A549 (cell line): ENCODE results near the gene SH3RF2. TPM values are rescaled to one million over a fixed set of nuclear protein-coding genes. Genes with fewer than 3 reads are reported as not detected.

Experiments
- ATAC-seq, 2 experiments: fragments of 200-7000 bp in 1 of 2; fragments of >200 bp in 1 of 2; cut with Nextera tagmentation in 1 of 2; cut with Tn5 transposase in 1 of 2; 3 replicates each; pipeline versions ENCODE4 v1.8.0 to v1.9.1; 2018 to 2020; ENCODE audit warnings: mild to moderate bottlenecking in 1 of 2, moderate library complexity in 1 of 2
- CTCF ChIA-PET: fragments of 300-600 bp; sonication (Branson Sonifier 250); formaldehyde crosslinking; extraction: SDS; loops from one replicate; lab custom pipeline; 2021; ENCODE audit warnings: antibody characterized with exemption, inconsistent platforms; lab: Yijun Ruan, JAX
- POLR2A ChIA-PET: fragments of 350-600 bp; formaldehyde crosslinking; extraction: SDS; loops from one replicate; lab custom pipeline; 2021; ENCODE audit warnings: antibody characterized with exemption, inconsistent platforms; lab: Yijun Ruan, JAX
- DNase-seq, 2 experiments: peaks; one replicate each; pipeline versions ENCODE4 v3.0.0 to v3.0.0-alpha.2; 2011 to 2016; ENCODE audit warnings: low read depth in 1 of 2, low spot score in 1 of 2
- FAIRE-seq: peaks from 2 replicates; lab custom pipeline; 2011; peaks lifted over from hg19 to GRCh38; lab: Jason Lieb, UNC
- H3K27ac ChIP-seq, 2 experiments: fragments of >200 bp; sonication (Bioruptor Twin); formaldehyde crosslinking; 3 replicates each; pipeline ENCODE4 v1.5.1; 2016 to 2017
- H3K4me1 ChIP-seq: fragments of >200 bp; sonication (Bioruptor Twin); formaldehyde crosslinking; 3 replicates; pipeline ENCODE4 v1.6.1; 2016
- H3K4me2 ChIP-seq: fragments of >200 bp; sonication (Bioruptor Twin); formaldehyde crosslinking; 3 replicates; pipeline ENCODE4 v1.6.1; 2016
- H3K4me3 ChIP-seq: fragments of >200 bp; sonication (Bioruptor Twin); formaldehyde crosslinking; 3 replicates; pipeline ENCODE4 v1.5.1; 2016
- H3K9me3 ChIP-seq: fragments of >200 bp; sonication (Bioruptor Twin); formaldehyde crosslinking; 3 replicates; pipeline ENCODE4 v1.6.1; 2016
- BHLHE40 ChIP-seq: IDR thresholded peaks from 2 replicates; pipeline ENCODE4 v1.6.1; 2012; ENCODE audit warnings: low read depth, low read length, inconsistent platforms
- CHD4 ChIP-seq: fragments of 200-600 bp; sonication (generic); IDR thresholded peaks from 2 replicates; pipeline ENCODE4 v1.6.1; 2016; ENCODE audit warnings: antibody characterized with exemption, mild to moderate bottlenecking, borderline replicate concordance
- E2F6 ChIP-seq: IDR thresholded peaks from 2 replicates; pipeline ENCODE4 v1.6.1; 2012; ENCODE audit warnings: low read depth, borderline replicate concordance
- ELK1 ChIP-seq: fragments of 150-350 bp; IDR thresholded peaks from 2 replicates; pipeline ENCODE4 v1.6.1; 2014; ENCODE audit warnings: low read depth, mild to moderate bottlenecking, low read length
- ESRRA ChIP-seq: fragments of 150-350 bp; IDR thresholded peaks from 2 replicates; pipeline ENCODE4 v1.6.1; 2014; ENCODE audit warnings: mild to moderate bottlenecking, low read length, borderline replicate concordance
- FOSB ChIP-seq: fragments of 250-450 bp; sonication (Bioruptor Pico); IDR thresholded peaks from 2 replicates; pipeline ENCODE4 v1.5.0; 2020; ENCODE audit warnings: mild to moderate bottlenecking, moderate library complexity
- FOSL2 ChIP-seq, 2 experiments: fragments of 450-650 bp in 1 of 2; fragments of >200 bp in 1 of 2; sonication (Bioruptor Twin) in 1 of 2; formaldehyde crosslinking; IDR thresholded peaks; 2 replicates each; pipeline versions ENCODE4 v1.5.0 to v1.6.1; 2016 to 2020; ENCODE audit warnings: mild to moderate bottlenecking in 1 of 2, moderate library complexity in 1 of 2
- GATA3 ChIP-seq: IDR thresholded peaks from 2 replicates; pipeline ENCODE4 v1.6.1; 2012; ENCODE audit warnings: borderline replicate concordance
- HES2 ChIP-seq: fragments of >200 bp; sonication (Bioruptor Twin); formaldehyde crosslinking; IDR thresholded peaks from 2 replicates; pipeline ENCODE4 v1.6.1; 2016
- HEYL ChIP-seq: fragments of 250-450 bp; sonication (Bioruptor Pico); IDR thresholded peaks from 2 replicates; pipeline ENCODE4 v1.8.0; 2021; ENCODE audit warnings: mild to moderate bottlenecking, moderate library complexity
- HMGXB4 ChIP-seq: fragments of 250-450 bp; sonication (Bioruptor Pico); IDR thresholded peaks from 2 replicates; pipeline ENCODE4 v1.5.0; 2021; ENCODE audit warnings: mild to moderate bottlenecking, moderate library complexity, borderline replicate concordance
- HOXB13 ChIP-seq: fragments of 250-450 bp; sonication (Bioruptor Pico); IDR thresholded peaks from 2 replicates; pipeline ENCODE4 v1.5.0; 2020; ENCODE audit warnings: low read depth, mild to moderate bottlenecking, moderate library complexity
- HOXB5 ChIP-seq: fragments of 250-450 bp; sonication (Bioruptor Pico); IDR thresholded peaks from 2 replicates; pipeline ENCODE4 v1.5.0; 2020; ENCODE audit warnings: mild to moderate bottlenecking, moderate library complexity
- JUN ChIP-seq, 2 experiments: fragments of >200 bp; sonication (Bioruptor Twin); formaldehyde crosslinking; IDR thresholded peaks; 2 replicates in 1 of 2; 3 replicates in 1 of 2; pipeline ENCODE4 v1.6.1; 2016 to 2017
- JUNB ChIP-seq: fragments of >200 bp; sonication (Bioruptor Twin); formaldehyde crosslinking; IDR thresholded peaks from 2 replicates; pipeline ENCODE4 v1.6.1; 2016
- MAFK ChIP-seq: fragments of 450-650 bp; IDR thresholded peaks from 2 replicates; pipeline ENCODE4 v1.6.1; 2014; ENCODE audit not compliant: partially characterized antibody
- NFE2L2 ChIP-seq: fragments of 150-350 bp; conservative IDR thresholded peaks from 2 replicates; pipeline ENCODE4 v1.6.1; 2014; ENCODE audit warnings: low read length
- NPAS2 ChIP-seq: fragments of 250-450 bp; sonication (Bioruptor Pico); IDR thresholded peaks from 2 replicates; pipeline ENCODE4 v1.8.0; 2022; ENCODE audit warnings: mild to moderate bottlenecking, moderate library complexity, borderline replicate concordance
- PBX3 ChIP-seq: IDR thresholded peaks from 2 replicates; pipeline ENCODE4 v1.6.1; 2012
- RAD21 ChIP-seq, 2 experiments: fragments of >200 bp in 1 of 2; sonication (Bioruptor Twin) in 1 of 2; formaldehyde crosslinking in 1 of 2; IDR thresholded peaks in 1 of 2; conservative IDR thresholded peaks in 1 of 2; 2 replicates in 1 of 2; 3 replicates in 1 of 2; pipeline ENCODE4 v1.6.1; 2012 to 2018; ENCODE audit warnings: inconsistent platforms in 1 of 2
- SMC3 ChIP-seq: fragments of >200 bp; sonication (Bioruptor Twin); formaldehyde crosslinking; IDR thresholded peaks from 3 replicates; pipeline ENCODE4 v1.6.1; 2018; ENCODE audit warnings: inconsistent platforms
- TP53 ChIP-seq: fragments of 250-450 bp; sonication (Bioruptor Pico); IDR thresholded peaks from 2 replicates; pipeline ENCODE4 v1.5.0; 2021; ENCODE audit warnings: mild to moderate bottlenecking, moderate library complexity
- WGBS: methylation state at CpG from one replicate; pipeline ENCODE4 v1.1.6; 2017; ENCODE audit errors: missing lambda C conversion rate; 5-methylcytosine and 5-hydroxymethylcytosine counted together
- polyA plus RNA-seq, 4 experiments: library from polyadenylated mRNA; depleted of rRNA in 3 of 4; stranded (reverse); fragments of >200 nt; fragmentation: RNase III in 1 of 4; extraction: RNeasy Plus Mini Kit Qiagen cat#74134 plus additional on column Dnase treatment in 1 of 4; gene quantifications; 2 replicates in 3 of 4; 3 replicates in 1 of 4; pipeline ENCODE4 v1.2.3, GENCODE V29; 2011 to 2017
- TF ChIP-seq, protein P1 (sequence below): fragments of 450-650 bp; IDR thresholded peaks from 2 replicates; pipeline ENCODE4 v1.6.1; 2014; ENCODE audit warnings: antibody characterized with exemption
- TF ChIP-seq, protein P2 (sequence below): fragments of 250-450 bp; sonication (Bioruptor Pico); IDR thresholded peaks from 2 replicates; pipeline ENCODE4 v1.5.0; 2020; ENCODE audit warnings: low read depth, mild to moderate bottlenecking, moderate library complexity

Gene SH3RF2
- polyA plus RNA-seq, 2 of the 4 experiments (the other 2 are of a cell fraction), result 4.1 to 6.0 TPM

DNA sequence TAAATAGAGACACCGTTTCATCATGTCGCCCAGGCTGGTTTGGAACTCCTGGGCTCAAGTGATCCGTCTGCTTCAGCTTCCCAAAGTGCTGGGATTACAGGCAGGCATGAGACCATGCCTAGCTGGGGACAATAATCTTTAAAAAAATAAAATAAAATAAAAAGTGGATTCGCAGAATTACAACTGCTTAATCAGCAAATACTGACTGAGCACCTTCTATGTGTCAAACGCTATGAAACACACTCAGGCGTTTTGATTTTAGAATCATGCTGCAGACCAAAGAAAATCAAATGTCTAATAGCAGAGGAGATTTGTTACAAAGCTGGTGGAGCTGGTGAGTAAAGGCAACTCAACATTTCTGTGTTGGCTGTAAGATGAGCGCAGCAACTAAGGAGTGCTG lies 22.7 kb upstream of the SH3RF2 start:
- no peak overlapping the region for H3K27ac ChIP-seq
- H3K4me3 ChIP-seq, result no peak overlapping the region
- no peaks in the 10 kb centered on the region for H3K9me3 ChIP-seq
- 93% methylated on average over 7 of the region's 7 CpGs for WGBS
- ATAC-seq (no peak), DNase-seq (no peak), FAIRE-seq (no peak)
- CTCF ChIA-PET, result interaction anchor here (1.6 to 1.7 kb wide), 2 partner anchors 10 to 66 kb away, joined by 3 to 4 read pairs; no protein-coding TSS in a partner anchor
- peaks cover 8% of the 10 kb centered on the region; the same call in 1 of the 3 replicates for H3K4me1 ChIP-seq
- POLR2A ChIA-PET, result no interaction called here
- no peak for TF ChIP-seq E2F6
- TF ChIP-seq MAFK, result peak; percentile 79
- no peak for TF ChIP-seq GATA3
- H3K4me2 ChIP-seq, result no peak overlapping the region

- Histone ChIP-seq H3K9me3 (no peaks in the 10 kb centered on the region), H3K27ac (no peak overlapping the region), H3K4me1 (peaks cover 8% of the 10 kb centered on the region; the same call in 1 of the 3 replicates), H3K4me3 (no peak overlapping the region), H3K4me2 (no peak overlapping the region)
- TF ChIP-seq TP53 (CRISPR knock-in tag) (no peak), HES2 (no peak), NPAS2 (CRISPR knock-in tag) (no peak), ESRRA (no peak), JUN (IDR thresholded peaks at IDR 0.05) (no peak), CHD4 (no peak)
- TF ChIP-seq, protein P1, sequence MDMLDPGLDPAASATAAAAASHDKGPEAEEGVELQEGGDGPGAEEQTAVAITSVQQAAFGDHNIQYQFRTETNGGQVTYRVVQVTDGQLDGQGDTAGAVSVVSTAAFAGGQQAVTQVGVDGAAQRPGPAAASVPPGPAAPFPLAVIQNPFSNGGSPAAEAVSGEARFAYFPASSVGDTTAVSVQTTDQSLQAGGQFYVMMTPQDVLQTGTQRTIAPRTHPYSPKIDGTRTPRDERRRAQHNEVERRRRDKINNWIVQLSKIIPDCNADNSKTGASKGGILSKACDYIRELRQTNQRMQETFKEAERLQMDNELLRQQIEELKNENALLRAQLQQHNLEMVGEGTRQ, result no peak
- DNase-seq, result no peak
- CTCF ChIA-PET, result interaction anchor here (0.6 to 2.7 kb wide), 4 partner anchors 8 to 66 kb away, joined by 3 to 15 read pairs (median 4); no protein-coding TSS in a partner anchor
- WGBS, result 79% methylated on average over 7 of the region's 7 CpGs
- no peak for FAIRE-seq
- ATAC-seq, result no peak
- POLR2A ChIA-PET, result no interaction called here
Observed at GRCh38 chr5:145915970-145916638, 20.3 kb upstream of the SH3RF2 start.

DNA sequence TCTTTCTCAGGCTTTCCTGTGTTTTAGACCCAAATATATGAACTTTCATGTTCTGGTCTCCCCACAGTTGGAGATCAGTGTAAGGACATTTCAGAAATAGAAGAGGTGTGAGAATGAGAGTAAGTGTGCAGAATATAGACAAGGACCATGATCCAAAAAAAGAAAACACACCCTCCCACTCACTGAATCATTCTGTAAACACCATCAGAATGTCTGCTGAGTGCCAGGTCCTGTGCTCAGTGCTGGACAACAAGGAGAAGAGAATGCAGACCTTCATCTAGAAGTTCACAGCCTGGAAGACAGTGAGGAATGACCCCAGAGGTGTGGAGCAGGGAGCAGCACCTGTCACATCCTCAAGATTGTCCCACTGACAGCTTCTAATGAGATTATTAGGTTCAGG lies 19.1 kb upstream of the SH3RF2 start:
- peak in 1 of 2 experiments; percentile 52; a peak in 2 of 6 replicates for ATAC-seq
- FAIRE-seq, result no peak
- no peak for TF ChIP-seq NPAS2 (CRISPR knock-in tag)
- TF ChIP-seq TP53 (CRISPR knock-in tag), result no peak
- TF ChIP-seq RAD21 (conservative IDR thresholded peaks at IDR 0.05 in 1 of 2, IDR thresholded peaks at IDR 0.05 in 1 of 2), result no peak
- TF ChIP-seq HOXB13 (CRISPR knock-in tag), result no peak
- TF ChIP-seq SMC3, result no peak
- TF ChIP-seq NFE2L2, result no peak
- no peak for TF ChIP-seq PBX3
- no peak for TF ChIP-seq FOSB
- TF ChIP-seq HEYL (CRISPR knock-in tag), result no peak
- TF ChIP-seq ELK1, result no peak
- TF ChIP-seq, protein P2, sequence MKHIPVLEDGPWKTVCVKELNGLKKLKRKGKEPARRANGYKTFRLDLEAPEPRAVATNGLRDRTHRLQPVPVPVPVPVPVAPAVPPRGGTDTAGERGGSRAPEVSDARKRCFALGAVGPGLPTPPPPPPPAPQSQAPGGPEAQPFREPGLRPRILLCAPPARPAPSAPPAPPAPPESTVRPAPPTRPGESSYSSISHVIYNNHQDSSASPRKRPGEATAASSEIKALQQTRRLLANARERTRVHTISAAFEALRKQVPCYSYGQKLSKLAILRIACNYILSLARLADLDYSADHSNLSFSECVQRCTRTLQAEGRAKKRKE (CRISPR knock-in tag), result no peak
- TF ChIP-seq, protein P1, result no peak
- no peak for TF ChIP-seq BHLHE40
- no peak for TF ChIP-seq FOSL2 (IDR thresholded peaks at IDR 0.05)
- TF ChIP-seq FOSL2 (CRISPR knock-in tag; IDR thresholded peaks at IDR 0.05), result no peak
- no peak for TF ChIP-seq HOXB5 (CRISPR knock-in tag)
- no peak for TF ChIP-seq JUNB
- no peak for TF ChIP-seq HMGXB4

More for the DNA sequence above, 19.1 kb upstream of the SH3RF2 start:
- Histone ChIP-seq H3K4me3 (no peak overlapping the region), H3K27ac (no peak overlapping the region), H3K9me3 (no peaks in the 10 kb centered on the region), H3K4me2 (peak overlapping the region; percentile 27; the same call in 1 of the 3 replicates), H3K4me1 (peaks cover 8% of the 10 kb centered on the region; the same call in 1 of the 3 replicates)
- ChIA-PET CTCF (interaction anchor here (1.5 to 2.7 kb wide), 2 partner anchors 9 to 13 kb away, joined by 5 to 15 read pairs; no protein-coding TSS in a partner anchor), POLR2A (no interaction called here)
- no peak for DNase-seq
